Mucosa of descending colon (tissue), 3 donors: ENCODE measurements around the gene SAP30BP. TPM values are rescaled to one million over a fixed set of nuclear protein-coding genes. Genes with fewer than 3 reads are reported as not detected.

Experiments
- ATAC-seq: fragments of 200-7000 bp; cut with Tn5 transposase; one replicate; pipeline ENCODE4 v1.9.1; 2020; ENCODE audit warnings: mild to moderate bottlenecking, moderate library complexity
- DNase-seq, 3 donors: peaks; one replicate each; pipeline ENCODE4 v3.0.0-alpha.2; 2020
- H3K36me3 ChIP-seq: fragments of 200-600 bp; one replicate; pipeline ENCODE4 v1.8.0; 2021; ENCODE audit warnings: low read depth, mild to moderate bottlenecking
- H3K4me1 ChIP-seq: fragments of 200-600 bp; one replicate; pipeline ENCODE4 v1.8.0; 2021; ENCODE audit warnings: low read depth, mild to moderate bottlenecking
- H3K4me3 ChIP-seq: fragments of 200-600 bp; one replicate; pipeline ENCODE4 v1.8.0; 2021; ENCODE audit warnings: mild to moderate bottlenecking
- H3K9me3 ChIP-seq: fragments of 200-600 bp; one replicate; pipeline ENCODE4 v1.8.0; 2021; ENCODE audit warnings: mild to moderate bottlenecking
- CTCF ChIP-seq: fragments of 200-600 bp; IDR thresholded peaks from one replicate; pipeline ENCODE4 v1.8.0; 2022; ENCODE audit warnings: antibody characterized with exemption, mild to moderate bottlenecking
- intact Hi-C, 2 donors: fragments of 100-400 bp; cut with DNase I in 1 of 2; cut with micrococcal nuclease in 1 of 2; formaldehyde crosslinking; loops; one replicate each; pipeline versions ENCODE4 v1.11.0 to v1.11.1; 2022; cut with DNase I, micrococcal nuclease
- total RNA-seq, 3 donors: library from RNA; stranded (reverse); fragmentation: NEBNext Ultra II Directional in 2 of 3; extraction: Animal tissue kit (Norgen Biotek cat#: 25700) in 2 of 3; gene quantifications; one replicate each; pipeline versions ENCODE4 v1.2.1 to v1.2.4, GENCODE V29; 2021 to 2023
- donor health status: DM: no; HTN: no; CAD: no; lungs with moderate emphysema.
- donor health status: DM: no; HTN: no; CAD: no.
- donor health status: DM: no; HTN: yes; CAD: no.

The SAP30BP gene
- total RNA-seq, 3 donors from 2014 or later: 76.5 to 83.8 (median 76.9) TPM

GRCh38 chr17:75748706-75749105, 81.6 kb downstream of the SAP30BP start:
- H3K9me3 ChIP-seq: no peaks in the 10 kb centered on the region
- intact Hi-C loops: loop anchor here in 1 of 2 donors (5.0 kb wide), 1 partner anchor 71 kb away; no protein-coding TSS in a partner anchor
- H3K36me3 ChIP-seq: peaks cover 14% of the 10 kb centered on the region
- H3K4me3 ChIP-seq: no peak overlapping the region
- DNase-seq: peak in 1 of 3 donors; percentile 24
- no peak for ATAC-seq
- TF ChIP-seq CTCF: no peak
- peaks cover 3% of the 10 kb centered on the region for H3K4me1 ChIP-seq

- no peaks in the 10 kb centered on the region for H3K9me3 ChIP-seq
- no peak overlapping the region for H3K4me3 ChIP-seq
- intact Hi-C loops: loop anchor here (5.0 kb wide), 3 partner anchors 72 to 117 kb away; partner anchors contain the start of gene SMIM5 (in 1 of the 2)
Observed at GRCh38 chr17:75749545-75750389, 82.6 kb downstream of the SAP30BP start.

GRCh38 chr17:75750661-75751423, 83.7 kb downstream of the SAP30BP start:
- ATAC-seq (no peak), DNase-seq (peak in 1 of 3 donors; percentile 31)
- TF ChIP-seq CTCF: no peak
- intact Hi-C loops: loop anchor here in 1 of 2 donors (5.0 kb wide), 2 partner anchors 79 to 119 kb away; partner anchors contain the start of gene SMIM5
- peaks cover 3% of the 10 kb centered on the region for H3K4me1 ChIP-seq
- no peak overlapping the region for H3K4me3 ChIP-seq
- H3K36me3 ChIP-seq: peaks cover 14% of the 10 kb centered on the region
- H3K9me3 ChIP-seq: no peaks in the 10 kb centered on the region

More at GRCh38 chr17:75749545-75750389, 82.6 kb downstream of the SAP30BP start:
- peak; percentile 86 for TF ChIP-seq CTCF
- Histone ChIP-seq H3K36me3 (peaks cover 14% of the 10 kb centered on the region), H3K4me1 (peaks cover 3% of the 10 kb centered on the region)
- DNase-seq: peak; percentile 85 to 93 (median 86)
- peak; percentile 76 for ATAC-seq

- H3K9me3 ChIP-seq: no peaks in the 10 kb centered on the region
- peaks cover 14% of the 10 kb centered on the region for H3K36me3 ChIP-seq
- TF ChIP-seq CTCF: no peak
- peak in 1 of 3 donors; percentile 25 for DNase-seq
- no peak for ATAC-seq
- H3K4me1 ChIP-seq: peaks cover 3% of the 10 kb centered on the region
- intact Hi-C loops: loop anchor here in 1 of 2 donors (5.0 kb wide), 2 partner anchors 80 to 120 kb away; partner anchors contain the start of gene SMIM5
- H3K4me3 ChIP-seq: no peak overlapping the region
Observed at GRCh38 chr17:75751676-75752404, 84.7 kb downstream of the SAP30BP start.

GRCh38 chr17:75752405-75752709, 85.2 kb downstream of the SAP30BP start:
- ATAC-seq (no peak), DNase-seq (peak in 1 of 3 donors; percentile 25)
- Histone ChIP-seq H3K36me3 (peaks cover 14% of the 10 kb centered on the region), H3K4me3 (no peak overlapping the region), H3K4me1 (peaks cover 3% of the 10 kb centered on the region), H3K9me3 (no peaks in the 10 kb centered on the region)
- no peak for TF ChIP-seq CTCF
- intact Hi-C loops: loop anchor here in 1 of 2 donors (5.0 kb wide), 2 partner anchors 80 to 120 kb away; partner anchors contain the start of gene SMIM5
